Mononuclear cell (primary cell): Measurements from ENCODE around the gene TIFAB. TPM values are rescaled to one million over a fixed set of nuclear protein-coding genes. Genes with fewer than 3 reads are reported as not detected.

Source experiments
- H3K27me3 ChIP-seq: 2 replicates; pipeline ENCODE4 v1.6.0; 2011; ENCODE audit warnings: low read length, control low read depth; ENCODE audit not compliant: insufficient read depth
- H3K4me1 ChIP-seq: 2 replicates; pipeline ENCODE4 v1.5.1; 2011; ENCODE audit warnings: mild to moderate bottlenecking, low read length, control low read depth; ENCODE audit not compliant: insufficient read depth
- H3K4me3 ChIP-seq: 2 replicates; pipeline ENCODE4 v1.5.1; 2011; ENCODE audit warnings: mild to moderate bottlenecking, low read length, moderate library complexity
- H3K9me3 ChIP-seq: 2 replicates; pipeline ENCODE4 v1.5.1; 2011; ENCODE audit warnings: low read depth, mild to moderate bottlenecking, control low read depth, low read length
- total RNA-seq: library from RNA; depleted of rRNA; stranded (reverse); fragments of >200 nt; gene quantifications from one replicate; pipeline ENCODE4 v1.2.3, GENCODE V29; 2012

Gene TIFAB
- total RNA-seq, 1 donor: under 0.01 TPM

DNA sequence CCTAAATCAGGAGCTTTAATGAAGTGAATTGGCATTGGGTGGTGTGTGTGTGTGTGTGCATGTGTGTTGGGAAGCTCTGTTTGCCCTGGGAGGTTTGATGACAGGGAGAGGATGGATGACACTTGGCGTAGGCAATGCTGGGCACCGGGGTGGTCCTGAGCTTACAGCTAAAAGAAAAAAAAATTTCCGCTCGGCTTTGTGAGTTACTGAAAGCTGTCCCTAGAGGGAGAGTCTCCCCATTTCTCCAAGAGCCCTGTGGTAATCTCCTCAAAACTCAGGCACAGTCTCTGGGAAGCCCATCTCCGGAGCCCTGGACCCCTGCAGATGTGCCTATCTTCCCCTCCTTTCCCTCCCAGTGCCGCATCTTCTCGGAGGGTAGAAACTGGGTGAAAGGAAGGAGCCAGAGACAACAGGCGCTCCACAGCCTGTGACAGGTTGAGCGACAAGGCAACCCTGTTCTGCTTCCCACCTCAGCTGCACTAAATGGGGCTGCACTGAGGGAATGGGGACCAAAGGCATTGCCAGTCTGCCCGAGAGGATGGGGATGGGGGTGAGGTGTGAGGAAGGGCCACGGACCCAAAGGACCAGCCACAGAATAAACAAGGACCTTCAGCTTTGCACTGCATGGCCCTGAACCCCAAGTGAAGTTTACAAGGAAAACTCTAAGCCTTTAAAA lies 35.8 kb upstream of the TIFAB start:
- Histone ChIP-seq H3K27me3 (peaks cover 75% of the 10 kb centered on the region), H3K9me3 (no peaks in the 10 kb centered on the region), H3K4me1 (peaks cover 30% of the 10 kb centered on the region), H3K4me3 (no peak overlapping the region)

DNA sequence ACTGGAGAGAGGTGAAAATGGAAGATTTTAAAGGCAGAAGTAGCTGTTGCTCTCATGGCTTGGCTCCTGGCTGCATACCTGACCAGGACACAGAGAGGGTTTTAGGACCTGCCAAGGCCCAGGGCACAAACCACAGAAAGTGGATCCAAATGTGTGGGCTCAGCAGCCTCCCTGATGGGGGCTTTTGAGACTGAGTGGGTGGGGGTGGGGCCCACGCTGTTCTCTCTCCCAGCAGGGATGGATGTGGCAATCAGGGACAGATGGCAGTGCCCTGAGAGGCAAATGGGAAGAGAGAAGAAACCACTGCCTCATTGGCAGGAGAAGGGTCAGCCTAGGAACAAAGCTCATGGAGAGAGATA lies 34.9 kb upstream of the TIFAB start:
- H3K9me3 ChIP-seq: no peaks in the 10 kb centered on the region
- peaks cover 65% of the 10 kb centered on the region for H3K27me3 ChIP-seq
- H3K4me1 ChIP-seq: peaks cover 22% of the 10 kb centered on the region
- no peak overlapping the region for H3K4me3 ChIP-seq

- H3K27me3 ChIP-seq: peaks cover 60% of the 10 kb centered on the region
Observed at GRCh38 chr5:135486131-135487036, 34.2 kb upstream of the TIFAB start.

DNA sequence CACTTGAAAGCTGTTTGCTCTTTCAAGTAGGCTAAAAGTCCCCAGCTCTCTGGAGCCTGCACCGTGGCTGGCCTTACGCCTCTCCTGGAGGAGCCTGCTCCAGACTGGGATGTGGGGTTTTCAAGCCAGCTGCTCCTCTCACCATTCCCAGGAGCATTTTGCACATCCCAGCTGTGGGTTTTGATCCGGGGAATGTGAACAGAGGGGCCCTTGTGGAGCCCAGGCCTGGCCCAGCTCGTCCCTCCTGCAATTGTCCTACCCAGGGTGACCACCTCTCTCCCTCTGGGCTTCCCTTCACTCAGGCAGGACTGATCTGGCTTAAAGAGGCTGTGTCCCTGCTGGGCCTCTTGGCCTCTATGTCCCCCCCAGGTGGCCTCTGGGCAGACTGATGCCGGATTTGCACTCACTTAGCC lies 32.5 kb upstream of the TIFAB start:
- Histone ChIP-seq H3K4me1 (peaks cover 15% of the 10 kb centered on the region), H3K9me3 (no peaks in the 10 kb centered on the region), H3K27me3 (peaks cover 43% of the 10 kb centered on the region), H3K4me3 (no peak overlapping the region)

More at GRCh38 chr5:135486131-135487036, 34.2 kb upstream of the TIFAB start:
- no peaks in the 10 kb centered on the region for H3K9me3 ChIP-seq
- H3K4me3 ChIP-seq: no peak overlapping the region
- H3K4me1 ChIP-seq: peaks cover 22% of the 10 kb centered on the region

DNA sequence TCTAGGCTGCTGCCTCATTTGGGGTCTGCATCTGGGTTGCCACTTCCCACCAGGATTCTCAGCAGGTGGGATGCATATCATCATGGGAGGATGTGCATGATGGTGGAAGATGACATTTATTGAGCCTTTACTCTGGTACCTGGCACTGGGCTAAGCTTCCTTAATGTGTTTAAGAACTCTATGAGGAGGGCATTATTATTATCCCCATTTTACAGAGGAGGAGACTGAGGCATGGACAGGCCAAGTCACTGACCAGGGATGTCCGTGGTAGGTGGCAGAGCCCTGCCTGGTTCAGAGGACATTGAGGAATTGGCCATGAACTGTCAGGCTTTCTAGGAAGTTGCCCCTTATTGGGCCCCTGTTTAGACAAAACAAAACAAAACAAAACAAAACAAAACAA lies 31.1 kb upstream of the TIFAB start:
- Histone ChIP-seq H3K4me3 (no peak overlapping the region), H3K4me1 (peaks cover 5% of the 10 kb centered on the region), H3K9me3 (no peaks in the 10 kb centered on the region), H3K27me3 (peaks cover 29% of the 10 kb centered on the region)

GRCh38 chr5:135482381-135482933 lies 30.3 kb upstream of the TIFAB start:
- peaks cover 21% of the 10 kb centered on the region for H3K27me3 ChIP-seq
- H3K4me1 ChIP-seq: peaks cover 5% of the 10 kb centered on the region
- no peak overlapping the region for H3K4me3 ChIP-seq
- H3K9me3 ChIP-seq: no peaks in the 10 kb centered on the region

GRCh38 chr5:135481909-135482311 lies 29.8 kb upstream of the TIFAB start:
- H3K4me1 ChIP-seq: peaks cover 5% of the 10 kb centered on the region
- H3K9me3 ChIP-seq: no peaks in the 10 kb centered on the region
- no peak overlapping the region for H3K4me3 ChIP-seq
- H3K27me3 ChIP-seq: peaks cover 15% of the 10 kb centered on the region

GRCh38 chr5:135481387-135481786 lies 29.2 kb upstream of the TIFAB start:
- Histone ChIP-seq H3K9me3 (no peaks in the 10 kb centered on the region), H3K27me3 (peaks cover 10% of the 10 kb centered on the region), H3K4me3 (no peak overlapping the region), H3K4me1 (peaks cover 5% of the 10 kb centered on the region)

GRCh38 chr5:135480511-135480910 lies 28.4 kb upstream of the TIFAB start:
- Histone ChIP-seq H3K4me1 (peaks cover 5% of the 10 kb centered on the region), H3K9me3 (no peaks in the 10 kb centered on the region), H3K4me3 (no peak overlapping the region), H3K27me3 (peaks cover 1% of the 10 kb centered on the region)

GRCh38 chr5:135478938-135479337 lies 26.8 kb upstream of the TIFAB start:
- H3K27me3 ChIP-seq: no peaks in the 10 kb centered on the region
- no peak overlapping the region for H3K4me3 ChIP-seq
- H3K9me3 ChIP-seq: no peaks in the 10 kb centered on the region
- peaks cover 5% of the 10 kb centered on the region for H3K4me1 ChIP-seq

GRCh38 chr5:135477613-135478066 lies 25.5 kb upstream of the TIFAB start:
- H3K4me1 ChIP-seq: peaks cover 5% of the 10 kb centered on the region
- no peaks in the 10 kb centered on the region for H3K9me3 ChIP-seq
- no peak overlapping the region for H3K4me3 ChIP-seq
- peaks cover 2% of the 10 kb centered on the region for H3K27me3 ChIP-seq

DNA sequence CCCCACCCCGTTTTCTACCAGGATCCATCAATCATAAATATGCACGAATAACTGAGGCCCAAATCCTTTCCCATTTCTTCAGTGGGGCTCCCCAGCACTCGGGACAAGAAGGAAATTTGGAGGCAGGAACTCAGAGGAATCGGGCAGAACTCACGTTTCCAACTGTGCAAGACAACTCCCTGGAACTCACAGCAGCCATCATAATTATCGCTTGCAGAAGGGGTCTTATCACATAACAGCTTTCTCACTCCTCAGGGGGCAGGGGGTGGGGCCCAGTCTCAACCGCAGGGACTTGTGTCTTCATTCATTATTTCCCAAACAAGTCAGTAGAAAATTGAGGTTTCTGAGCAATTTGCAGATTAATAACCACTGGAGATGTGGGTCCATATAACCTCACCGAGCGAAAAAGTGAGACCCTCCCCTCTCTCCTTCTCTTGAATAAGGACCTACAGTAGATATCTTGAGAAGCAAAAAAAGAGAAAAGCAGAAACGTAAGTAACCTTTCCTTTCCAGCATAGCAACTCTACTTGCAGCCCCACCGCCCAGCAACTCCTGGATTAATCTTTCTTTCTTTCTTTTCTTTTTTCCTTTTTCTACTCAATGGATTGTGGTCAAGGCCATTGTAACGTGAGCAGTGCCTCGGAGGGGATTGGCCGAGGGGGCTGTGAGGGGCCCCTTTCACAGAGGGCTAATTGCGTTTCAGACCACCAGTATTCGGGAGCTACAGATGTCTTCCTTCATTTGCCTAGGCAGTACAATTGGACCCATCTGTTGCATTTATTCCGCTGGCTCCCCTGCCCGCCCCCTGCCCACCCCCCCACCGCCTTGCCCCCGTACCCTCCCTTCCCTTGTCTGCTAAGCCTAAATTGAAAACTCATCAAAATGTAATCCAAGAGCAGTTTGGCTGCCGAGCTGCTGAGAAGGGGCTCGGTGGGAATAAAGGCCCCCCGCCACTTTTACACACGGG lies 24.7 kb upstream of the TIFAB start:
- H3K9me3 ChIP-seq: no peaks in the 10 kb centered on the region
- H3K4me3 ChIP-seq: no peak overlapping the region
- H3K4me1 ChIP-seq: peaks cover 2% of the 10 kb centered on the region
- peaks cover 4% of the 10 kb centered on the region for H3K27me3 ChIP-seq

GRCh38 chr5:135473956-135474670 lies 22.0 kb upstream of the TIFAB start:
- Histone ChIP-seq H3K27me3 (peaks cover 16% of the 10 kb centered on the region), H3K4me1 (no peaks in the 10 kb centered on the region), H3K9me3 (no peaks in the 10 kb centered on the region), H3K4me3 (no peak overlapping the region)

- Histone ChIP-seq H3K27me3 (peaks cover 20% of the 10 kb centered on the region), H3K9me3 (no peaks in the 10 kb centered on the region), H3K4me1 (no peaks in the 10 kb centered on the region), H3K4me3 (no peak overlapping the region)
Observed at GRCh38 chr5:135472141-135472540, 20.0 kb upstream of the TIFAB start.
